IPS-18a (cell line): ENCODE results near the gene OPCML.

Experiments
- H3K27ac ChIP-seq: one replicate; pipeline ENCODE4 v1.5.1; 2013; ENCODE audit warnings: low read length
- H3K27me3 ChIP-seq: one replicate; pipeline ENCODE4 v1.6.1; 2013; ENCODE audit warnings: mild to moderate bottlenecking, low read length; ENCODE audit not compliant: control insufficient read depth, insufficient read depth
- H3K36me3 ChIP-seq: one replicate; pipeline ENCODE4 v1.6.1; 2013; ENCODE audit warnings: low read depth, low read length; ENCODE audit not compliant: control insufficient read depth
- H3K4me1 ChIP-seq: one replicate; pipeline ENCODE4 v1.6.1; 2013; ENCODE audit warnings: low read depth, low read length; ENCODE audit not compliant: control insufficient read depth
- H3K4me3 ChIP-seq: one replicate; pipeline ENCODE4 v1.5.1; 2013; ENCODE audit warnings: low read length
- H3K9ac ChIP-seq: one replicate; pipeline ENCODE4 v1.6.1; 2013; ENCODE audit warnings: mild to moderate bottlenecking, low read length, moderate library complexity
- H3K9me3 ChIP-seq: one replicate; pipeline ENCODE4 v1.6.1; 2013; ENCODE audit warnings: low read depth, low read length; ENCODE audit not compliant: control insufficient read depth

OPCML gene

DNA sequence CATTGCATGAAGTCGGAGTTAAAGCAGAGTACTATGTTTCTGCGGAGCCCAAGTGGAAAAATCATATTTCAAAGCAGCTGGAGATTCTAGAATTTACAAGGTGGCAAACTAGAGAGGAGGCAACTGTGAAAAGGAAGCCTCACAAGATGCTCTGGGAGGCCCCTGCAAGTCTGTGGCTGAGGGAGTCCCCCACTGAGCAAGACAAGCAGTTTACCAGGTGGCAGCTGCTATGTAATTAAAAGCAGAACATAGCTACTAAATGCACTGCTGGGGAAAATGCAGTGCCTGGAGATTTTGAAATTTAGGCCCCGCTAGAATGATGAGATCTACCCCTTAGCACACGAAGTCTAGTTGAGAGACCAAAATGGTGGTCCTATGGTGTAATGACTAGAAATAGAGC lies 728.0 kb downstream of the OPCML start:
- Histone ChIP-seq H3K4me3 (no peak overlapping the region), H3K27ac (no peak overlapping the region), H3K36me3 (no peaks in the 10 kb centered on the region), H3K9me3 (no peaks in the 10 kb centered on the region), H3K9ac (no peak overlapping the region), H3K27me3 (no peaks in the 10 kb centered on the region), H3K4me1 (peaks cover 6% of the 10 kb centered on the region)

DNA sequence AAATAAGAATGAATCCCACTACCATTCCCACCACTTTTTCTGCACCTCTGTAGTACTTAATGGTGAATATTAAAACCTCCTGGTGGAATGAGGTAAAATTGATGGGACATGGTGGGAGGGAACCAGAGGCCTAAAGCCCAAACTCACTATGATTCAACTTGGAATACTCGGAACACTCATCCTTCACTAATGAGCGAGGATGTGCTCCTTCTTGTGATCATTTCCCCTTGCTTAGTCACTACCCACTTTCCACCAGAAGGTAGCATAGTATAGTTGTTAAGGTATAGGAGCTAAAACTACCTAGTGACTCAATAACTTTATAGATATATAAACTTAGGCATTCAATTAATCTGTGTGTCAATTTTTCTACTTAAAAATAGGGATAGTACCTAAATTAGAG lies 728.9 kb downstream of the OPCML start:
- Histone ChIP-seq H3K36me3 (no peaks in the 10 kb centered on the region), H3K27ac (no peak overlapping the region), H3K4me3 (no peak overlapping the region), H3K4me1 (peaks cover 6% of the 10 kb centered on the region), H3K27me3 (no peaks in the 10 kb centered on the region), H3K9me3 (no peaks in the 10 kb centered on the region), H3K9ac (no peak overlapping the region)

DNA sequence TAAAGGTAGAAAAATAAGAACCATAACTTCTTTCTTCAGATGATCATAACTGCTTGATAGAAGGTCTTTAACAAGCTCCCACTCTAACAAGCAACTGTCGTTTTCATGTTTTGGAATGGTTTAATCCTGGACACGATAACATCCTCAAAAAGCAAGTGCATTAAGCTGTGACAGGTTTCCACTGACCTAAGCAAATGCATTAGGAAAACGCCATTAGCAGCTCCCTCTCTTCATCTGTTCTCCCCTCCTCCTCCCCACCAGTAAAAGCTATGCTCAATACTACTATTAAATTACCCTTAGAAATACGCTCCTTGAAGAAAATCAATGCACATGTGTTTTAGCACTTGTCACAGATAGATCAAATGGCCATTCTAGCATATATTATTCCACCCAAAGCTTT lies 729.4 kb downstream of the OPCML start:
- Histone ChIP-seq H3K9ac (no peak overlapping the region), H3K4me3 (no peak overlapping the region), H3K4me1 (peaks cover 6% of the 10 kb centered on the region), H3K27me3 (no peaks in the 10 kb centered on the region), H3K9me3 (no peaks in the 10 kb centered on the region), H3K27ac (no peak overlapping the region), H3K36me3 (no peaks in the 10 kb centered on the region)

DNA sequence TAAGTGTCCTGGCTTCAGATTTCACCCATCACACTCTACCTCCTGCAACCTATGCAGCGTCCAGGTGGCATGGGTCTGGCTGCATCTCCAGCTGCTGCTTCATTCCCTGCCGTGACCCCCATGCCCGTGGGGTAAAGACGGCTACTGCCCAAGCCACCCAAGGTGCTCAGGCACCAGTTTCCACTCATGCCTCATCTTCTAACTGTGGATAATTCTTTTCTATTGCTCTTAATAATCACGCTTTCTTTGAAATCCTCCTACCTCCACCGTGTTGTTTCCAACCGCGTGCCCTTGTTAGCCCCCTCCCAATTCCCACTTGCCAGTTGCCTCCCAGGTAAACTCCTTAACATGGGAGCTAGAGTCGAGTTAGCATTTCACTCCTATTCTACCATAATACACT lies 738.5 kb downstream of the OPCML start:
- no peaks in the 10 kb centered on the region for H3K36me3 ChIP-seq
- no peak overlapping the region for H3K9ac ChIP-seq
- no peaks in the 10 kb centered on the region for H3K9me3 ChIP-seq
- H3K27me3 ChIP-seq = no peaks in the 10 kb centered on the region
- H3K4me1 ChIP-seq = peaks cover 24% of the 10 kb centered on the region
- H3K4me3 ChIP-seq = no peak overlapping the region
- H3K27ac ChIP-seq = no peak overlapping the region

DNA sequence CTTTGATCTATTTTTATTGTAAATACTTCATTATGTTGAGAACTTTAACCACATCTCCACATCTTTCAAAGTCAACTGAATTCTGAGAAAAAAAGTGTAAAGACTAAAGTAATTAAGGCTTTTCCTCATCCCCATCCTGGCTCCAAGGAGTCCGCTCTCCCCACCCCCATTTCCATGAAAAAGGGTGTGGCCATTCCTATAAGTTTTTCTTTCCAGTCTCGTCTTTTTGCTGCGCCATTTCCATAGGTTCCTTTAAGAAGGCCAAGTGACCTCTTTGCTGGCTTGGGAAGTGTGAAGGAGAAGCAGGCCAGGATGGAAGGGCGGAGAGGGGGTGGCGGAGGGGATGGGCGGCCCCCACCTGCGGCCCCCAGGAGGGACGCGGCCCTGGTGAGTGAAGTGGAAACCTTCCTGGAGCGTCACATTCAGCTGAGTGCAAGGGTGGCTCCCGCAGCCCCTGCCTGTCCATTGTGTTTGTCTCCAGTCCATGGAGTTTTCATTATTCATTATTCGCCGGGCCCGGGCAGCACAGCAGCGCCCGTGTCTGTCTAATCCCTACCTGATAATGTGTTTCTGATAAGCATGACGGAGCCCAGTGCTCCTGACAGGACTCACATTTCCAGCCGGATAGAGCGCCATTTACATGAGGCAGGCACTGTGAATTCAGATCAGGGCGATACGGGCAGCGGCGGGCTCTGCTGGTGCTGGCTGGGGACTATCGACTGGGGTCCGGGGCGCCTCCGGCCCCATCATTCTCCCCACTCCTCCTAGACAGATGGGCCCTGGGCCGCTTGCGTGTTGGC lies 739.8 kb downstream of the OPCML start:
- Histone ChIP-seq H3K27ac (no peak overlapping the region), H3K4me3 (peak overlapping the region; percentile 26), H3K36me3 (no peaks in the 10 kb centered on the region), H3K4me1 (peaks cover 24% of the 10 kb centered on the region), H3K9me3 (no peaks in the 10 kb centered on the region), H3K27me3 (no peaks in the 10 kb centered on the region), H3K9ac (no peak overlapping the region)

DNA sequence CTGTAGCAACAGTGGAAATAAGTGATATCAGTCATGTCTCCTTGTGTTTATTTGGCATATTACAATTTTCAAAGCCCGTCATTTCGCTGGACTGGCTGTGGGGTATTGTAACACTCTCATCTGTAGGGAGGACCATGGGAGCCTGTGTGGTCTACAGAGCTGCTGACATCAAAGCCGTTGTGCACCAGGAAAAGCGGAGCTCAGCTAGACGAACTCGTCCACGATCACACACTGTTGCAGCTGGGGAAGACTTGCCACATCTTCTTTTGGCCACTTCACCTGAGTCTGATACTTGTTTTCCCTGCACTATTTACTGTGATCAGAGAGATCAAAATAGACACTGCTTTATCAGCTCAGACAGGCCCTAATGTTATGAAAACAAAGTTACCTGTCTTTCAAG lies 741.3 kb downstream of the OPCML start:
- no peaks in the 10 kb centered on the region for H3K36me3 ChIP-seq
- no peaks in the 10 kb centered on the region for H3K27me3 ChIP-seq
- H3K4me1 ChIP-seq = peaks cover 30% of the 10 kb centered on the region
- no peak overlapping the region for H3K27ac ChIP-seq
- no peak overlapping the region for H3K4me3 ChIP-seq
- no peak overlapping the region for H3K9ac ChIP-seq
- no peaks in the 10 kb centered on the region for H3K9me3 ChIP-seq

DNA sequence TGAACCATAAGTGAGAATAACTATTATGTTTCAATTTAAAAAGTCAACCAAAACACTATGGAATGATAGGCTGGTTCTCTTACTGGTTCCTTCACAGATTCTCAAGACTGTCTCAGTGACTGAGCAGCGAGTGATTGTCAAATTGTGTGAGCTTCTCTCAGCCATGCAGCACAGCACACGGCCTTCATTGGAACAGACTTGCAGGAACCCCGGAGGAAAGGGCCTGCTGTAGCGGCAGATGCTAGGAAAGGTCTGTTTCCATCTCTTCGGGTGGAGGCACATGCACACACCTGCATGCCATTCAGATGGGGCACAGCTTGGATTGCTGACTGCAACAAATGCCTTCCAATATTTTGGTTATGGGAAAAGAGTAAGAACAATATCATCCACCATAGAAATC lies 741.8 kb downstream of the OPCML start:
- peaks cover 35% of the 10 kb centered on the region for H3K4me1 ChIP-seq
- no peak overlapping the region for H3K27ac ChIP-seq
- H3K9ac ChIP-seq = no peak overlapping the region
- H3K27me3 ChIP-seq = no peaks in the 10 kb centered on the region
- no peaks in the 10 kb centered on the region for H3K9me3 ChIP-seq
- no peaks in the 10 kb centered on the region for H3K36me3 ChIP-seq
- H3K4me3 ChIP-seq = no peak overlapping the region

DNA sequence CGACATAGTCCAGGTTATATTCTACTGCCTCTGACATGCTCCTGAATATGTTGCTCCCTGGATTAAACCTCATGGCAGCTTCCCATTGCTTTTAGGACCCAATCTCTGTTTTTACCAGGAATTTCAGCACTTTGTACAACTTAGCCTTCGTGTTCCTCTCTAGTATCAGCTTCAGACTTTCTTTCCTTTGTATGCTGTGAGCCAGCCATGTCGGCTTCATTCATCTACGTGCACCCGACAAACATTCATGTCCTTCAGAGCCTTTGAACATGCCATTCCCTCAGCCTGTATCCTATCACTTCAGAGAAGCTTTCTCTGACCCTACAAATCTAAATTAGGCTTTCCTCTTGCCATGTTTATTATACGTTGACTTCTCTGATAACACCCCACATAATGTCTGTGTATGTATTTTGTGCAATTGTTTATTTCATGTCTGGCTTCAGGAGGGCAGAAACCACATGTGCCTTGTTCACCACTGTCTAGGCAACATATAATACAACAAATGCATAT lies 743.4 kb downstream of the OPCML start:
- Histone ChIP-seq H3K9me3 (no peaks in the 10 kb centered on the region), H3K9ac (no peak overlapping the region), H3K4me1 (peaks cover 38% of the 10 kb centered on the region)

DNA sequence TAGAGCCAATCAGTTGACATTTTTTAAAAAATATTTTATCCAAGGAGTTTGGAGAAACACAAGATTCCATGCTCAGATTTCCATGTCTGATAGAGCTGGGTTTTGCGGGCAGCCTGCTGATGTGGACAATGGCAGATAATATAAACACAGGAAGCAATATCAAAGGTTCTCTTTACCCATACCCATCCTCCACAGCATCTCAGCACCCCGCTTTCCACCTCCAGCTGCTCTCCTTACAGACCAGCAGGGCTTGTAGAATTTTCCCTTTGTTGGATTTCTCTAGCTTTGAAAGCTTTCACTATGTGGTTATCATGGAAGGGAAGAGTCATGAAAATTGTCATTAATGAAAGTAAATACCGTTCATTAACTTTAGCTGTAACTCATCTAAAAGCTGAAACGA lies 746.4 kb downstream of the OPCML start:
- Histone ChIP-seq H3K4me3 (no peak overlapping the region), H3K27me3 (no peaks in the 10 kb centered on the region), H3K4me1 (peaks cover 23% of the 10 kb centered on the region), H3K27ac (no peak overlapping the region), H3K9ac (no peak overlapping the region), H3K9me3 (no peaks in the 10 kb centered on the region), H3K36me3 (no peaks in the 10 kb centered on the region)

More for the DNA sequence above, 743.4 kb downstream of the OPCML start:
- no peaks in the 10 kb centered on the region for H3K36me3 ChIP-seq
- H3K4me3 ChIP-seq = no peak overlapping the region
- H3K27ac ChIP-seq = no peak overlapping the region
- H3K27me3 ChIP-seq = no peaks in the 10 kb centered on the region

DNA sequence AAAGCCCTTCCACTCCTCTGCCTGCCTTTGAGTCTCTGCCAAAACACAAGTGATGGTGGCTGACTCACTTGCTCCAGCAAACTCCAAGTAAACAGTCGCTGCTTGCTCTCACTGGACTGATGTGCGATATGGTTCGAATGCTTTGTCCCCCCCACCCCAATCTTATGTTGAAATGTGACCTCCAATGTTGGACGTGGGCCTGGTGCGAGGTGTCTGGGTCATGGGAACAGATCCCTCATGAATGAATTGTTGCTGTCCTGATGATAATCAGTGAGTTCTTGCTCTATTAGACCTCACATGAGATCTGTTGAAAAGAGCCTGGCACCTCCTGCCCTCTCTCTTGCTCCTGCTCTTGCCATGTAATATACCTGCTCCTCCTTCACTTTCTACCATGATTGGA lies 747.9 kb downstream of the OPCML start:
- H3K9me3 ChIP-seq = no peaks in the 10 kb centered on the region
- peaks cover 30% of the 10 kb centered on the region for H3K4me1 ChIP-seq
- H3K4me3 ChIP-seq = no peak overlapping the region
- no peak overlapping the region for H3K27ac ChIP-seq
- H3K9ac ChIP-seq = no peak overlapping the region
- H3K36me3 ChIP-seq = no peaks in the 10 kb centered on the region
- no peaks in the 10 kb centered on the region for H3K27me3 ChIP-seq

DNA sequence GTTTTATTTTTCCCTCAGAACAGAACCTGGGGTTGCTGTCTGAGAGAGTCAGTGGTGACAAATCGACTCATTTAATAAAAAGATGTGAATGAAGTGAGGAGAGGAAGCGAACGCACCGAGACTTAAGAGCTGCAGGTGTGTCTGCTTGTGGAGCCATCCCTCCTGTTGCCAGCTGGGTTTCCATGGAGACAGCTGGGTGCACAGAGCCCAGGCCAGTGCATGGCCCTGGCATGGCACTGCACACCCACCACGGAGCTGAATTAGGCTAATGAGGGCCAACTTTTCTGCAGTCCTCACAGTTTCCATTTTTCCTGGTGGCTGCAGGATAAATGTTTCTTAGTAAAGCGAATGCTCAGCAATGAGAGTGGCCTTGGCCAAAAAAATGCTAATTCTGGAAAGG lies 750.2 kb downstream of the OPCML start:
- H3K27me3 ChIP-seq = no peaks in the 10 kb centered on the region
- H3K9me3 ChIP-seq = no peaks in the 10 kb centered on the region
- H3K4me1 ChIP-seq = peaks cover 39% of the 10 kb centered on the region
- no peaks in the 10 kb centered on the region for H3K36me3 ChIP-seq
- H3K4me3 ChIP-seq = no peak overlapping the region
- H3K9ac ChIP-seq = no peak overlapping the region
- H3K27ac ChIP-seq = no peak overlapping the region

DNA sequence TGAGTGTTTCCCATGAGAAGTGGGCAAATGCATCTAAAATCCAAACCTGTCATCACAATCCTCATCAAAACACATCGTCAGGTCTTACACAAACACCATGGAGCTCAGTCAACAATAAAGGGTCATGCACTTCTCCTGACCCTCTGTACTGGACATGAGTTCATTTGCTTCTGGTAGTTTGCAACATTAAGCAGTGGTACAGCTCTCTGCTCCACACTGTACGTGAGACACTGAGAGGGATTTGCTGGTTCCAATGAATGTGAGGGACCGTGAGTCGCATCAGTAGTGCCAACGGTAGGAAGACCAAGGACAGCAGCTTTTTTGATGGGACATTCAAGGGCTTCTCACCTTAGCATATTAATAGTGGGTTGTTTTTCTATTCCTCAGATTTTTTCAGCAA lies 752.3 kb downstream of the OPCML start:
- Histone ChIP-seq H3K27ac (no peak overlapping the region), H3K4me1 (peaks cover 25% of the 10 kb centered on the region), H3K9me3 (no peaks in the 10 kb centered on the region), H3K4me3 (no peak overlapping the region), H3K36me3 (no peaks in the 10 kb centered on the region), H3K27me3 (peaks cover 1% of the 10 kb centered on the region), H3K9ac (no peak overlapping the region)
